Measurements from ENCODE around the gene PPIL6. TPM values are rescaled to one million over a fixed set of nuclear protein-coding genes. Genes with fewer than 3 reads are reported as not detected.
A peak's percentile ranks its signal among the peaks of the same experiment; 100 is the strongest.

The PPIL6 gene
- total RNA-seq, 1 experiment from 2014 or later: not detected

GRCh38 chr6:109458774-109459531 is 18.5 kb upstream of the PPIL6 start:
- Mint-ChIP-seq H3K4me1 (ENCODE audit: low read depth, unreplicated experiment) (no peaks in the 10 kb centered on the region), H3K4me3 (ENCODE audit: unreplicated experiment) (no peak overlapping the region), H3K36me3 (ENCODE audit: insufficient read depth, unreplicated experiment) (peaks cover 22% of the 10 kb centered on the region), H3K27ac (ENCODE audit: unreplicated experiment) (no peak overlapping the region), H3K9me3 (ENCODE audit: unreplicated experiment) (no peaks in the 10 kb centered on the region), H3K27me3 (ENCODE audit: insufficient read depth, unreplicated experiment) (no peaks in the 10 kb centered on the region)
- no TSS peak for BruUV-seq (replicated peaks)
- no peak for TF ChIP-seq CTCF (IDR thresholded peaks at IDR 0.05; ENCODE audit: insufficient read depth in 1 of 2, low read depth in 1 of 2, low read length in 1 of 2, severe bottlenecking in 1 of 2, unreplicated experiment in 1 of 2)
- no peak overlapping the region for H3K4me3 ChIP-seq (ENCODE audit: low read depth, low read length)
- CTCF ChIA-PET: no interaction called here
- no peak for DNase-seq
- H3K36me3 ChIP-seq (ENCODE audit: control insufficient read depth, insufficient read depth, low read length): no peaks in the 10 kb centered on the region
- peaks cover 13% of the 10 kb centered on the region for H3K4me1 ChIP-seq
- POLR2A ChIA-PET: no interaction called here
- H3K9me3 ChIP-seq: no peaks in the 10 kb centered on the region
- H3K27me3 ChIP-seq (replicated peaks; ENCODE audit: control insufficient read depth, insufficient read depth, low read length): no peaks in the 10 kb centered on the region
- intact Hi-C loops (cut with micrococcal nuclease; ENCODE audit: unreplicated experiment): no loop called here

- Mint-ChIP-seq H3K9me3 (ENCODE audit: unreplicated experiment) (no peaks in the 10 kb centered on the region), H3K27ac (ENCODE audit: unreplicated experiment) (no peak overlapping the region), H3K4me3 (ENCODE audit: unreplicated experiment) (no peak overlapping the region), H3K4me1 (ENCODE audit: low read depth, unreplicated experiment) (no peaks in the 10 kb centered on the region), H3K27me3 (ENCODE audit: insufficient read depth, unreplicated experiment) (no peaks in the 10 kb centered on the region), H3K36me3 (ENCODE audit: insufficient read depth, unreplicated experiment) (peaks cover 10% of the 10 kb centered on the region)
- Histone ChIP-seq H3K4me3 (ENCODE audit: low read depth, low read length) (no peak overlapping the region), H3K36me3 (ENCODE audit: control insufficient read depth, insufficient read depth, low read length) (no peaks in the 10 kb centered on the region), H3K4me1 (peaks cover 13% of the 10 kb centered on the region), H3K9me3 (no peaks in the 10 kb centered on the region), H3K27me3 (replicated peaks; ENCODE audit: control insufficient read depth, insufficient read depth, low read length) (no peaks in the 10 kb centered on the region)
- no TSS peak for BruUV-seq (replicated peaks)
- POLR2A ChIA-PET: no interaction called here
- intact Hi-C loops (cut with micrococcal nuclease; ENCODE audit: unreplicated experiment): no loop called here
- CTCF ChIA-PET: no interaction called here
- TF ChIP-seq CTCF (IDR thresholded peaks at IDR 0.05; ENCODE audit: insufficient read depth in 1 of 2, low read depth in 1 of 2, low read length in 1 of 2, severe bottlenecking in 1 of 2, unreplicated experiment in 1 of 2): no peak
- DNase-seq: no peak
Observed at GRCh38 chr6:109457562-109457996, 17.2 kb upstream of the PPIL6 start.

- no peaks in the 10 kb centered on the region for H3K9me3 Mint-ChIP-seq (ENCODE audit: unreplicated experiment)
- ChIA-PET CTCF (no interaction called here), POLR2A (no interaction called here)
- DNase-seq: no peak
- Histone ChIP-seq H3K4me1 (peaks cover 13% of the 10 kb centered on the region), H3K36me3 (ENCODE audit: control insufficient read depth, insufficient read depth, low read length) (no peaks in the 10 kb centered on the region), H3K4me3 (ENCODE audit: low read depth, low read length) (no peak overlapping the region), H3K27me3 (replicated peaks; ENCODE audit: control insufficient read depth, insufficient read depth, low read length) (no peaks in the 10 kb centered on the region), H3K9me3 (no peaks in the 10 kb centered on the region)
- H3K27me3 Mint-ChIP-seq (ENCODE audit: insufficient read depth, unreplicated experiment): no peaks in the 10 kb centered on the region
- no peak for TF ChIP-seq CTCF (IDR thresholded peaks at IDR 0.05; ENCODE audit: insufficient read depth in 1 of 2, low read depth in 1 of 2, low read length in 1 of 2, severe bottlenecking in 1 of 2, unreplicated experiment in 1 of 2)
- no TSS peak for BruUV-seq (replicated peaks)
- H3K27ac Mint-ChIP-seq (ENCODE audit: unreplicated experiment): no peak overlapping the region
- peaks cover 4% of the 10 kb centered on the region for H3K36me3 Mint-ChIP-seq (ENCODE audit: insufficient read depth, unreplicated experiment)
- H3K4me1 Mint-ChIP-seq (ENCODE audit: low read depth, unreplicated experiment): no peaks in the 10 kb centered on the region
- H3K4me3 Mint-ChIP-seq (ENCODE audit: unreplicated experiment): peak overlapping the region; percentile 99
- intact Hi-C loops (cut with micrococcal nuclease; ENCODE audit: unreplicated experiment): no loop called here
Observed at GRCh38 chr6:109456710-109457561, 16.5 kb upstream of the PPIL6 start.
